HCT116 (cell line): ENCODE results near the gene ZMYND19. TPM values are rescaled to one million over a fixed set of nuclear protein-coding genes. Genes with fewer than 3 reads are reported as not detected.

Experiments
- ATAC-seq: fragments of 200-7000 bp; cut with Tn5 transposase; 2 replicates; pipeline ENCODE4 v1.9.1; 2020; ENCODE audit warnings: mild to moderate bottlenecking, moderate library complexity
- BruUV-seq: library from RNA; stranded (reverse); fragments of 400-500 nt; replicated peaks from 2 replicates; lab custom pipeline; 2021; lab: Mats Ljungman, UMichigan
- CTCF ChIA-PET: fragments of 300-600 bp; sonication (Branson Sonifier 250); formaldehyde crosslinking; loops from one replicate; lab custom pipeline; 2021; ENCODE audit warnings: antibody characterized with exemption; lab: Charles Lee
- POLR2A ChIA-PET: fragments of 300-600, 350-600 bp; sonication (Branson Sonifier 250); formaldehyde crosslinking; loops from one replicate; lab custom pipeline; 2021; ENCODE audit warnings: antibody characterized with exemption; lab: Charles Lee
- RAD21 ChIA-PET, 2 experiments: fragments of 300-600 bp; sonication (Branson Sonifier 250); formaldehyde crosslinking; loops; one replicate each; lab custom pipeline; 2023; ENCODE audit warnings: low total read pairs in 2 of 2; ENCODE audit not compliant: uncharacterized antibody in 2 of 2, unreplicated experiment in 2 of 2, low non-redundant PET in 1 of 2; lab: Charles Lee
- DNase-seq: peaks from one replicate; pipeline ENCODE4 v3.0.0-alpha.2; 2010; ENCODE audit warnings: low read depth, low spot score
- H2AFZ ChIP-seq: fragments of 200-600 bp; shearing (Covaris generic), sonication (generic); 2 replicates; pipeline ENCODE4 v1.6.1; 2017; ENCODE audit warnings: low read depth, mixed run types, mixed read lengths, antibody characterized with exemption, low read length; ENCODE audit not compliant: poor library complexity, severe bottlenecking
- H3K27ac ChIP-seq: 2 replicates; pipeline ENCODE4 v1.5.1; 2012; ENCODE audit warnings: low read depth, low read length
- H3K27me3 ChIP-seq: fragments of 200-600 bp; sonication (generic); 2 replicates; pipeline ENCODE4 v1.6.1; 2016; ENCODE audit warnings: mixed run types, low read length, mixed read lengths; ENCODE audit not compliant: insufficient read depth
- H3K36me3 ChIP-seq, 2 experiments: fragments of 200-500 bp in 1 of 2; fragments of 200-600 bp in 1 of 2; sonication (Bioruptor generic) in 1 of 2; sonication (generic) in 1 of 2; 2 replicates each; pipeline versions ENCODE4 v1.5.1 to v1.6.1; 2014 to 2016; ENCODE audit warnings: low read length in 2 of 2, inconsistent platforms in 1 of 2, mixed read lengths in 1 of 2, mixed run types in 1 of 2; ENCODE audit not compliant: insufficient read depth in 2 of 2, control insufficient read depth in 1 of 2
- H3K4me1 ChIP-seq, 2 experiments: fragments of 200-600 bp in 1 of 2; sonication (generic) in 1 of 2; 2 replicates each; pipeline versions ENCODE4 v1.5.1 to v1.6.1; 2012 to 2017; ENCODE audit warnings: low read length in 2 of 2, inconsistent platforms in 1 of 2, mild to moderate bottlenecking in 1 of 2, mixed read lengths in 1 of 2, mixed run types in 1 of 2, moderate library complexity in 1 of 2; ENCODE audit not compliant: insufficient read depth in 2 of 2, control insufficient read depth in 1 of 2
- H3K4me2 ChIP-seq: fragments of 200-600 bp; sonication (generic); 2 replicates; pipeline ENCODE4 v1.6.1; 2017; ENCODE audit warnings: mixed run types, low read length, mixed read lengths
- H3K4me3 ChIP-seq, 2 experiments: fragments of 200-600 bp in 1 of 2; sonication (generic) in 1 of 2; replicated peaks in 1 of 2; 2 replicates each; pipeline ENCODE4 v1.5.1; 2011 to 2016; ENCODE audit warnings: low read length in 2 of 2, control low read depth in 1 of 2, low read depth in 1 of 2, mild to moderate bottlenecking in 1 of 2, mixed read lengths in 1 of 2, mixed run types in 1 of 2
- H3K79me2 ChIP-seq: fragments of 200-600 bp; sonication (generic); 2 replicates; pipeline ENCODE4 v1.6.1; 2017; ENCODE audit warnings: mild to moderate bottlenecking, mixed run types, low read length, moderate library complexity, mixed read lengths; ENCODE audit not compliant: insufficient read depth
- H3K9ac ChIP-seq: fragments of 200-600 bp; sonication (generic); 2 replicates; pipeline ENCODE4 v1.6.1; 2016; ENCODE audit warnings: low read length, mixed read lengths
- H3K9me2 ChIP-seq: fragments of 200-600 bp; sonication (generic), shearing (Covaris generic); 2 replicates; pipeline ENCODE4 v1.6.1; 2017; ENCODE audit warnings: mixed run types, mild to moderate bottlenecking, moderate library complexity; ENCODE audit not compliant: insufficient read depth
- H3K9me3 ChIP-seq, 2 experiments: fragments of 200-500 bp in 1 of 2; fragments of 200-600 bp in 1 of 2; sonication (Bioruptor generic) in 1 of 2; sonication (generic) in 1 of 2; 2 replicates each; pipeline ENCODE4 v1.6.1; 2014 to 2017; ENCODE audit warnings: low read length in 2 of 2, mixed read lengths in 2 of 2, inconsistent platforms in 1 of 2, low read depth in 1 of 2, mild to moderate bottlenecking in 1 of 2, mixed run types in 1 of 2, moderate library complexity in 1 of 2; ENCODE audit not compliant: control insufficient read depth in 1 of 2, insufficient read depth in 1 of 2
- H4K20me1 ChIP-seq: fragments of 200-600 bp; sonication (generic), shearing (Covaris generic); 2 replicates; pipeline ENCODE4 v1.6.1; 2017; ENCODE audit warnings: mixed run types, mild to moderate bottlenecking, moderate library complexity; ENCODE audit not compliant: insufficient read depth
- CBX3 ChIP-seq: IDR thresholded peaks from 2 replicates; pipeline ENCODE4 v1.6.1; 2012; ENCODE audit warnings: low read depth
- EGR1 ChIP-seq: IDR thresholded peaks from 2 replicates; pipeline ENCODE4 v1.6.1; 2012; ENCODE audit warnings: low read depth
- ELF1 ChIP-seq: IDR thresholded peaks from 2 replicates; pipeline ENCODE4 v1.6.1; 2012; ENCODE audit warnings: low read depth, borderline replicate concordance
- EZH2 ChIP-seq: fragments of 200-600 bp; sonication (generic); IDR thresholded peaks from 2 replicates; pipeline ENCODE4 v1.6.1; 2017; ENCODE audit warnings: antibody characterized with exemption, mixed run types
- EZH2phosphoT487 ChIP-seq: fragments of 200-600 bp; IDR thresholded peaks from 2 replicates; pipeline ENCODE4 v1.6.1; 2018; ENCODE audit warnings: antibody characterized with exemption, borderline replicate concordance
- FOSL1 ChIP-seq: IDR thresholded peaks from 2 replicates; pipeline ENCODE4 v1.6.1; 2012; ENCODE audit warnings: low read depth
- JUND ChIP-seq: IDR thresholded peaks from 2 replicates; pipeline ENCODE4 v1.6.1; 2012
- POLR2A ChIP-seq: IDR thresholded peaks from 2 replicates; pipeline ENCODE4 v1.7.0; 2011; ENCODE audit warnings: borderline replicate concordance; ENCODE audit not compliant: insufficient read depth, insufficient read length; ENCODE audit errors: extremely low read depth
- SIN3A ChIP-seq: IDR thresholded peaks from 2 replicates; pipeline ENCODE4 v1.6.1; 2012; ENCODE audit warnings: low read depth
- SP1 ChIP-seq: IDR thresholded peaks from 2 replicates; pipeline ENCODE4 v1.6.1; 2012; ENCODE audit warnings: low read depth
- TCF7L2 ChIP-seq: IDR thresholded peaks from 2 replicates; pipeline ENCODE4 v1.7.0; 2011; ENCODE audit warnings: borderline replicate concordance, inconsistent platforms; ENCODE audit not compliant: insufficient read depth, insufficient read length; ENCODE audit errors: extremely low read depth
- YY1 ChIP-seq: IDR thresholded peaks from 2 replicates; pipeline ENCODE4 v1.6.1; 2011; ENCODE audit warnings: low read length, low read depth, moderate library complexity, mild to moderate bottlenecking; ENCODE audit not compliant: insufficient replicate concordance; ENCODE audit errors: extremely low read depth
- ZBTB33 ChIP-seq: IDR thresholded peaks from 2 replicates; pipeline ENCODE4 v1.6.1; 2011; ENCODE audit warnings: mild to moderate bottlenecking, low read length, moderate library complexity; ENCODE audit not compliant: insufficient replicate concordance; ENCODE audit errors: extremely low read depth
- ZFX ChIP-seq: fragments of 450-650 bp; IDR thresholded peaks from 2 replicates; pipeline ENCODE4 v1.6.1; 2017
- ZNF274 ChIP-seq: fragments of 200-500 bp; sonication (Bioruptor generic); IDR thresholded peaks from 2 replicates; pipeline ENCODE4 v1.6.1; 2014; ENCODE audit warnings: mild to moderate bottlenecking, low read depth, low read length, inconsistent platforms
- intact Hi-C: fragments of 100-400 bp; cut with micrococcal nuclease; formaldehyde crosslinking; loops from 2 replicates; pipeline ENCODE4 v1.10.0; 2022
- total RNA-seq: library from RNA; stranded (reverse); gene quantifications from one replicate; pipeline ENCODE4 v1.2.1, GENCODE V29; 2021; ENCODE audit not compliant: unreplicated experiment
- TF ChIP-seq, protein P1 (sequence below): IDR thresholded peaks from 2 replicates; pipeline ENCODE4 v1.6.1; 2012
- TF ChIP-seq, protein P2 (sequence below): IDR thresholded peaks from 2 replicates; pipeline ENCODE4 v1.6.1; 2012; ENCODE audit warnings: low read depth
- TF ChIP-seq, protein P3 (sequence below): IDR thresholded peaks from 2 replicates; pipeline ENCODE4 v1.6.1; 2012

ZMYND19 gene
- total RNA-seq, 1 experiment from 2014 or later: 57.4 TPM

DNA sequence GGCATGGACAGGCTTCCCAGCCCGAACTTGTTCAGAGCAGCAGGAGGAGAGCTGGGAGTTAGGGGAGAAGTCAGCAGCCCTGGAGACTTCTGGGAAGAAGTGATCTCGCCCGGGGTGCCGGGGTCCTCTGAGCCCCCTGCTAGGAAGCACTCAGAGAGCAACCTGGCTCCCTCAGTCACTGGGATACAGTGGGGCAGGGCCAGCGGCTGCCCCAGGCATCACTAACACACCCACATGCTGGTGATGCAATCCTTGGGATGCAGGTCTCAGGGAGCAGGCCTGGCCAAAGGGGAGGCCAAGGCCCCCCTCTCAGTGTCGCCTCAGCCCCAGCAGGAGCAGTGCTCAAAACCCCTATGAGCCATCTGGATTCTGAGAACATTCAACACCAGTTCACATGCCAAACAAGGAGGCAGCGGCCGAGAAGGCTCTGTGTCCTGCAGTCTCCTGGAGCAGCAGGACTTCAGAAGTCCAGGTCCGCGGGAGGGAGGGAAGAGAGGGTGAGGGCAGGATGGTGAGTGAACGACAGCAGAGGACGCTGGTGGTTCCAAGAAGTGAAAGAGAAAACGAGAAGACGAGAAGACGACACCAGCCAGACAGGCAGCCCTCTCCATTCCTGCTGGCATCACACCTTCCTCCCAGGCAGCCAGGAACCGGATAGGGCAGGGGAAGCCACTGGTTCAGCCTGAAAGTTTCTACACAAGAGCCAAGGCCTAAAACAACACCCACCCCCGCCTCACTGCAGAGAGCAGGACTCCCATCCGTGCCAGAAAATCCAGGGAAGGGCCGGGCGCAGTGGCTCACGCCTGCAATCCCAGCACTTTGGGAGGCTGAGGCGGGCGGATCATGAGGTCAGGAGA, 42.4 kb downstream of the ZMYND19 start:
- TF ChIP-seq FOSL1: no peak
- TF ChIP-seq ZNF274: no peak
- no peak for TF ChIP-seq POLR2A
- no peak for TF ChIP-seq SP1
- TF ChIP-seq SIN3A: no peak
- TF ChIP-seq, protein P1, sequence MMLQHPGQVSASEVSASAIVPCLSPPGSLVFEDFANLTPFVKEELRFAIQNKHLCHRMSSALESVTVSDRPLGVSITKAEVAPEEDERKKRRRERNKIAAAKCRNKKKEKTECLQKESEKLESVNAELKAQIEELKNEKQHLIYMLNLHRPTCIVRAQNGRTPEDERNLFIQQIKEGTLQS: no peak
- TF ChIP-seq ZFX: no peak
- no peak for TF ChIP-seq EZH2phosphoT487
- TF ChIP-seq YY1: no peak
- no peak for TF ChIP-seq ELF1
- no peak for TF ChIP-seq TCF7L2
- no peak for TF ChIP-seq EGR1
- TF ChIP-seq, protein P2, sequence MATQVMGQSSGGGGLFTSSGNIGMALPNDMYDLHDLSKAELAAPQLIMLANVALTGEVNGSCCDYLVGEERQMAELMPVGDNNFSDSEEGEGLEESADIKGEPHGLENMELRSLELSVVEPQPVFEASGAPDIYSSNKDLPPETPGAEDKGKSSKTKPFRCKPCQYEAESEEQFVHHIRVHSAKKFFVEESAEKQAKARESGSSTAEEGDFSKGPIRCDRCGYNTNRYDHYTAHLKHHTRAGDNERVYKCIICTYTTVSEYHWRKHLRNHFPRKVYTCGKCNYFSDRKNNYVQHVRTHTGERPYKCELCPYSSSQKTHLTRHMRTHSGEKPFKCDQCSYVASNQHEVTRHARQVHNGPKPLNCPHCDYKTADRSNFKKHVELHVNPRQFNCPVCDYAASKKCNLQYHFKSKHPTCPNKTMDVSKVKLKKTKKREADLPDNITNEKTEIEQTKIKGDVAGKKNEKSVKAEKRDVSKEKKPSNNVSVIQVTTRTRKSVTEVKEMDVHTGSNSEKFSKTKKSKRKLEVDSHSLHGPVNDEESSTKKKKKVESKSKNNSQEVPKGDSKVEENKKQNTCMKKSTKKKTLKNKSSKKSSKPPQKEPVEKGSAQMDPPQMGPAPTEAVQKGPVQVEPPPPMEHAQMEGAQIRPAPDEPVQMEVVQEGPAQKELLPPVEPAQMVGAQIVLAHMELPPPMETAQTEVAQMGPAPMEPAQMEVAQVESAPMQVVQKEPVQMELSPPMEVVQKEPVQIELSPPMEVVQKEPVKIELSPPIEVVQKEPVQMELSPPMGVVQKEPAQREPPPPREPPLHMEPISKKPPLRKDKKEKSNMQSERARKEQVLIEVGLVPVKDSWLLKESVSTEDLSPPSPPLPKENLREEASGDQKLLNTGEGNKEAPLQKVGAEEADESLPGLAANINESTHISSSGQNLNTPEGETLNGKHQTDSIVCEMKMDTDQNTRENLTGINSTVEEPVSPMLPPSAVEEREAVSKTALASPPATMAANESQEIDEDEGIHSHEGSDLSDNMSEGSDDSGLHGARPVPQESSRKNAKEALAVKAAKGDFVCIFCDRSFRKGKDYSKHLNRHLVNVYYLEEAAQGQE: no peak
- no peak for TF ChIP-seq EZH2
- no peak for TF ChIP-seq JUND
- no peak for TF ChIP-seq ZBTB33
- TF ChIP-seq CBX3: no peak
- TF ChIP-seq, protein P3, sequence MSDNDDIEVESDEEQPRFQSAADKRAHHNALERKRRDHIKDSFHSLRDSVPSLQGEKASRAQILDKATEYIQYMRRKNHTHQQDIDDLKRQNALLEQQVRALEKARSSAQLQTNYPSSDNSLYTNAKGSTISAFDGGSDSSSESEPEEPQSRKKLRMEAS: no peak
- H4K20me1 ChIP-seq: no peaks in the 10 kb centered on the region
- no peaks in the 10 kb centered on the region for H3K27me3 ChIP-seq
- H3K4me1 ChIP-seq: peaks cover 11 to 17% of the 10 kb centered on the region in 2 experiments
- no peak overlapping the region for H3K27ac ChIP-seq
- ChIA-PET RAD21 (no interaction called here), CTCF (interaction anchor here (1.2 kb wide), 1 partner anchor 13 kb away, joined by 3 read pairs; no protein-coding TSS in a partner anchor), POLR2A (no interaction called here)
- no peak for ATAC-seq
- no peak for DNase-seq
- H2AFZ ChIP-seq: no peak overlapping the region
- no peak overlapping the region for H3K4me2 ChIP-seq
- no peak overlapping the region for H3K9ac ChIP-seq
- H3K9me3 ChIP-seq: peaks cover 0 to 11% of the 10 kb centered on the region in 2 experiments; a peak in 3 of 4 replicates
- intact Hi-C loops: no loop called here
- no TSS peak for BruUV-seq
- H3K9me2 ChIP-seq: no peaks in the 10 kb centered on the region
- no peak overlapping the region for H3K4me3 ChIP-seq
- peaks cover 11% of the 10 kb centered on the region for H3K79me2 ChIP-seq
- H3K36me3 ChIP-seq: no peaks in the 10 kb centered on the region
